Suprapubic skin (tissue), 4 donors: ENCODE results near the gene ONECUT3.

Experiments used
- EP300 ChIP-seq: sonication (generic); formaldehyde crosslinking; IDR thresholded peaks from one replicate; pipeline ENCODE4 v1.6.1; 2017; ENCODE audit warnings: antibody characterized with exemption
- POLR2A ChIP-seq, 2 donors: fragments of 450-650 bp; IDR thresholded peaks; one replicate each; pipeline ENCODE4 v1.6.1; 2017; ENCODE audit warnings: antibody characterized with exemption in 2 of 2, mild to moderate bottlenecking in 2 of 2, moderate library complexity in 2 of 2
- POLR2AphosphoS5 ChIP-seq, 3 donors: sonication (generic); formaldehyde crosslinking; IDR thresholded peaks; one replicate each; pipeline ENCODE4 v1.6.1; 2017; ENCODE audit warnings: antibody characterized with exemption in 3 of 3
- TF ChIP-seq, protein P1 (sequence below), 2 donors: fragments of 200-600 bp in 1 of 2; fragments of 450-650 bp in 1 of 2; sonication (generic) in 1 of 2; IDR thresholded peaks; one replicate each; pipeline ENCODE4 v1.5.1; 2016 to 2019; ENCODE audit warnings: antibody characterized with exemption in 2 of 2, mild to moderate bottlenecking in 1 of 2, moderate library complexity in 1 of 2

- TF ChIP-seq, protein P1, sequence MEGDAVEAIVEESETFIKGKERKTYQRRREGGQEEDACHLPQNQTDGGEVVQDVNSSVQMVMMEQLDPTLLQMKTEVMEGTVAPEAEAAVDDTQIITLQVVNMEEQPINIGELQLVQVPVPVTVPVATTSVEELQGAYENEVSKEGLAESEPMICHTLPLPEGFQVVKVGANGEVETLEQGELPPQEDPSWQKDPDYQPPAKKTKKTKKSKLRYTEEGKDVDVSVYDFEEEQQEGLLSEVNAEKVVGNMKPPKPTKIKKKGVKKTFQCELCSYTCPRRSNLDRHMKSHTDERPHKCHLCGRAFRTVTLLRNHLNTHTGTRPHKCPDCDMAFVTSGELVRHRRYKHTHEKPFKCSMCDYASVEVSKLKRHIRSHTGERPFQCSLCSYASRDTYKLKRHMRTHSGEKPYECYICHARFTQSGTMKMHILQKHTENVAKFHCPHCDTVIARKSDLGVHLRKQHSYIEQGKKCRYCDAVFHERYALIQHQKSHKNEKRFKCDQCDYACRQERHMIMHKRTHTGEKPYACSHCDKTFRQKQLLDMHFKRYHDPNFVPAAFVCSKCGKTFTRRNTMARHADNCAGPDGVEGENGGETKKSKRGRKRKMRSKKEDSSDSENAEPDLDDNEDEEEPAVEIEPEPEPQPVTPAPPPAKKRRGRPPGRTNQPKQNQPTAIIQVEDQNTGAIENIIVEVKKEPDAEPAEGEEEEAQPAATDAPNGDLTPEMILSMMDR (IDR thresholded peaks at IDR 0.05): no peak
- TF ChIP-seq POLR2AphosphoS5 (IDR thresholded peaks at IDR 0.05) (no peak), POLR2A (IDR thresholded peaks at IDR 0.05) (no peak), EP300 (no peak)
Measured at GRCh38 chr19:1745589-1746031, 7.7 kb upstream of the ONECUT3 start.
